ENCODE data around the gene FEM1A.
"Not testable (repeated sequence)": the region's sequence is repeated elsewhere in the genome, so short reads cannot be mapped to it uniquely, and the experiment has no call there.

FEM1A gene

DNA sequence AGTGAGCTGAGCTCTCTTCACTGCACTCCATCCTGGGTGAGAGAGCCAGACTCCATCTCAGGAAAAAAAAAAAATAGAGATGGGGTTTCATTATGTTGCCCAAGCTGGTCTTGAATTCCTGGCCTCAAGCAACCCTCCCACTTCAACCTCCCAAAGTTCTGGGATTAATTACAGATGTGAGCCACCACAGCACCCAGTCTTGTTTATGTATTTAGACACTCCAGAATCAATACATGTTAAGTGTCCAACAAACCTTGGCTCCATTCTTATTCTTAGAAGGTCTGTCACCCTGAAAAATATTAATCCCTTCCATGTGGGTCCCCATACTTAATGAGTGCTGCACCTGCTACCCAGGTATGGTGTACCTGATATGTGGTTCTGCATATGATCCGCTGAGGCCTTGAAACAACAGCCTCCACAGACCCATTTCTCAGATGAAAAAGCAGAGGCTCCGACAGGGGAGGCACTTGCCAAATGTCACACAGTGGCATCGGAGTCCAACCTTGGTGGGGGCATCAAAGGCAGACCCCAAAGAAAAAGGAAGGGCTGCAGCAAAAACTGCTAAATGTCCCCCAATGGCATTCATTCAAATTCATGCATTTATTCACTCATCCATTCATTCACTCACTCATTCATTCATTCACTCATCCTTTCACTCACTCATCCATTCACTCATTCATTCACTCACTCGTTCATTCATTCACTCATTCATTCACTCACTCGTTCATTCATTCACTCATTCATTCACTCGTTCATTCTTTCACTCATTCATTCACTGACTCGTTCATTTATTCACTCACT is 23.3 kb downstream of the FEM1A start:
- DNase-seq (ENCODE audit: low spot score) = no peak

- peak; percentile 98 for DNase-seq (ENCODE audit: low spot score)
These were observed 24.1 kb downstream of the FEM1A start for GRCh38 chr19:4815426-4816201.

DNA sequence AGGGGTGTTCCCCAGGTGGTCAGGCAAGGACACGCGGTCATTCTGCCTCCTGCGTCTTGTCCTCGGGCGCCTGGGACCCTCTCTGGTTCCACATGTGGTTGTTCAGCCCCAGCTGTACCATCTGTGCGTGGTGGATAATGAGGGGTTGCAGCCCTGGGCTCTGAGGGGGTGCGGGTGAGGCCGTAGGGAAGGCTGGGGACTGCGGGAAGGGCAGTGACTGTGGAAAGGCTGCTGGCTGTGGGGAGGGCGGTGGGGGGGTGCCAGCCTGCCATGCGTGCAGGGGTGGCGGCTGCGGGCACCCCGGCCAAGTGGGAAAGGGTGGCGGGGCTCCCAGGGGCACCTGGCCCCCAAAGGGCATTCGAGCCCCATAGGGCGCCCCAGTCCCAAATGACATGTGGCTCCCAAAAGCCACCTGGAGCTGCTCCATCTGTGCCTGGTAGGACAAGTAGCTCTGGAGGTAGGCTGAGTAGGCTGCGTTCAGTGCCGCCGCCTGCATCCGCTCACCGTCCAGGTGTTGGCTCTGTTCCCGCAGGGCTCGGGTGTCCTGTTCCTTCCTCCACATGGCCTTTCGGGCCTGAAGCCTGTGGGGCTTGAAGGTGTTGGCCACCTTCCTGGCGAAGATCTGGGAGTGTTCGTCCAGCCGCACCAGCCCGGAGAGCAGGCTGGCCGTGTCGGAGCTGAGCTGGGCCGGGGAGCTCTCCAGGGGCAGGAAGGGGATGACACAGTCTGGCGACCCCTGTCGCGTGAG is 24.8 kb downstream of the FEM1A start:
- no peak for DNase-seq (ENCODE audit: low spot score)

- no peak for DNase-seq (ENCODE audit: low spot score)
These were observed 25.4 kb downstream of the FEM1A start for GRCh38 chr19:4816950-4817278.

GRCh38 chr19:4817467-4818277 is 26.1 kb downstream of the FEM1A start:
- DNase-seq (ENCODE audit: low spot score) = no peak

DNA sequence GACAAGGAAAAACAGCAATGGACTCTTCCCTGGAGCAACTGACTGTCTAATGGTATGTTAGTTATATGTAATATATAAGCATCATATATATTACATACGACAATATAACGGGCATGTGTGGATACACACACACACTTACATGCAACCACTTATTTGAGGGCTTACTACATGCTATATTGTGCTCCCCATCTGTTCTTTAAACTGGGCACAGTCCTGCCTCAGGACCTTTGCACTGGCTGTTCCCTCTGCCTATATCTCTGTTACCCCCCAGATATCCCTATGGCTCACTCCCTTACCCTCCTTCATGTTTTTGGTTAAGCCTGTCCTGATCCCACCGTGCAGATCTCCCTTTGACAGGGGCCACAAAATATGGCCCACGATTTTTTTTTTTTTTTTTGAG is 29.7 kb downstream of the FEM1A start:
- no peak for DNase-seq (ENCODE audit: low spot score)

- DNase-seq (ENCODE audit: low spot score) = not testable (repeated sequence)
These were observed 30.8 kb downstream of the FEM1A start for GRCh38 chr19:4822354-4822753.

GRCh38 chr19:4823577-4823976 is 32.0 kb downstream of the FEM1A start:
- DNase-seq (ENCODE audit: low spot score) = no peak

DNA sequence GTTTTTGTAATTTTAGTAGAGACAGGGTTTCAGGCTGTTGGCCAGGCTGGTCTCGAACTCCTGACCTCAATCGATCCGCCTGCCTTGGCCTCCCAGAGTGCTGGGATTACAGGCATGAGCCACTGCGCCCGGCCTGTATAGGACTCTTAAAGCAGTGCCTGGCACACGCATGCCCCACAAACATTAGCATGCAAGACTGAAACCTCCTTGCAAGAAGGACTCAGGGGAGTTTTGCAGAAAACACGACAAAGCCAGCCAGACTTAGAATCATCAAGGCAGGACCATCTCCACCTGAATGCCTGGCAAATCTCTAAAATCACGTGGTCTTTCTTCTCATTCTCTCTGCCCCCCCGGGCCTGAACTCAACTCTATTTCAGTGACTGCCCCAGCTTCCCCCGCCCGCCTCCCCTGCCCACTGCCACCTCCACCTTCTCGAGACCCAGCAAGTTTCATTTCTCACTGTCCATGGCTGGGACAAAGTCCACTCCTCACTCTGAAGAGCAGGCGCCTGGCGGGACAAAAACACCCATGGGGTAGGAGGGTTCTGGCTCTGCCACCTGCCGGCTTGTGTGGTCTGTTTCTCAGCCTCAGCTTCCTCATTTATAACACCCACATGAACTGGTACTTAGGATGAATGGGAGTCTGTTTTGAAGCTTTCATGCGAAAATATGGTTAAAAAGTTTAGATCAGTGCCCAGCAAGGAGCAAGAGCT is 37.6 kb downstream of the FEM1A start:
- no peak for DNase-seq (ENCODE audit: low spot score)

DNA sequence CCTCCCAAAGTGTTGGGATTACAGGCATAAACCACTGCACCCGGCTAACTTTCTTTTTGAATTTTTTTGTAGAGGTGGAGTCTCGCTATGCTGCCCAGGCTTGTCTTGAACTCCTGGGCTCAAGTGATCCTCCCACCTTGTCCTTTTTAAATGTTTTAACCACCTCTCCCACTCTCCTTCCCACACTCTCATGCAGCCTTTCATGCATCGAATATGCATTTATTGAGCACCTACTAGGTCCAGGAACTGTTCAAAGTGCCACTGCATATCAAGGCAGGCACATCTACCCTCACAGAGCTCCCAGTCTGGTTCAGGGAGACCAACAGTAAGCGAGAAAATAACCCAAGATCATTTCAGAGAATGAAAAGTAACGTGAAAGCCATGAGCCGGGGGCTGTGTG is 38.8 kb downstream of the FEM1A start:
- no peak for DNase-seq (ENCODE audit: low spot score)

GRCh38 chr19:4830768-4831265 is 39.3 kb downstream of the FEM1A start:
- no peak for DNase-seq (ENCODE audit: low spot score)

- DNase-seq (ENCODE audit: low spot score) = peak; percentile 59
These were observed 39.9 kb downstream of the FEM1A start, which contains the start of gene TICAM1 for GRCh38 chr19:4831304-4831978. TICAM1 (minus strand) TSS chr19:4831712; CDS start chr19:4818377, 13,335 bp downstream.

DNA sequence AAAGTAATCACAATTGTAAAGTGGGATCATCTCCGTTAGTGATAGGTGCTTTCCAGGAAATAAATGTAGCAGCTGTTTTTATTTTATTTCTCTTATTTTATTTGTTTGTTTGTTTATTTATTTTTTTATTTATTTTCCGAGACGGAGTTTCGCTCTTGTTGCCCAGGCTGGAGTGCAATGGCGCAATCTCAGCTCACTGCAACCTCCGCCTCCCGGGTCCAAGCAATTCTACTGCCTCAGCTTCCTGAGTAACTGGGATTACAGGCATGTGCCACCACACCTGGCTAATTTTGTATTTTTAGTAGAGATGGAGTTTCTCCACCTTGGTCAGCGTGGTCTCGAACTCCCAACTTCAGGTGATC is 40.4 kb downstream of the FEM1A start:
- DNase-seq (ENCODE audit: low spot score) = not testable (repeated sequence)

DNA sequence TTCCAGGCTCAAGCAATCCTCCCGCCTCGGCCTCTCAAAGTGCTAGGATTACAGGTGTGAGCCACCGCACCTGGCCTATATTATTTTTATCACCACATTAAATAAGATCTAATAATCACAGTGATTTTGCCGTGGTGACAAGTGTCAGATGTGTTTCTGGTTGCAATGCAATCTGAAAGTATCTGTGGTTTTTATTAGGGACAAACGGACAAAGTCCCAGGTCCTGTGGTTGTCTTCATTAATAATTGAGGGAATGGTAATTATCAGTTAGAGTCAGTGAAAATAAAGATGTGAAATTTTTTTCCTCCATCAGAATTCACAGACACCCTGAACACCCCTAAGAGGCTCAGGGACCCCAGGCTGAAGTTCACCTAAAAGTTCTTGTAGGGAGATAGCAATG is 41.2 kb downstream of the FEM1A start:
- no peak for DNase-seq (ENCODE audit: low spot score)

DNA sequence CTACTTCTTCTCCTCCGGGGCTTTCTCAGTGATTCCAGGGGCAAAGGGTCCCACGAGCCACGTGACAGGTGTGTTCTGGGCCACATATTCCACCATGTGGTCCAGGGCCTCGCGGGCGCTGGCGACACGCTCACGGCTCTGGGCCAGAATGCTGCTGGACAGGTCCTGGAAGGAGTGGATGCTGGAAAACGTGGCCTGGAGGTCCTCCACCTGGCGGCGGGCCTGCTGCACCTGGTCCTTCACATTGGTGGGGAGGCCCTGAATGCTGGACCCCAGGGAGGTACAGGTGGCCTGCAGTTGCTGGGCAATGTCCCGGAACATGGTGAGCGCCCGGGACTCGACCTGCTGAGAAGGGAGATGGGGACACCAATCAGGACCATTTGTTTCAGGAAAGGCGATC is 47.7 kb downstream of the FEM1A start:
- no peak for DNase-seq (ENCODE audit: low spot score)

- no peak for DNase-seq (ENCODE audit: low spot score)
These were observed 52.1 kb downstream of the FEM1A start for GRCh38 chr19:4843647-4843965.

DNA sequence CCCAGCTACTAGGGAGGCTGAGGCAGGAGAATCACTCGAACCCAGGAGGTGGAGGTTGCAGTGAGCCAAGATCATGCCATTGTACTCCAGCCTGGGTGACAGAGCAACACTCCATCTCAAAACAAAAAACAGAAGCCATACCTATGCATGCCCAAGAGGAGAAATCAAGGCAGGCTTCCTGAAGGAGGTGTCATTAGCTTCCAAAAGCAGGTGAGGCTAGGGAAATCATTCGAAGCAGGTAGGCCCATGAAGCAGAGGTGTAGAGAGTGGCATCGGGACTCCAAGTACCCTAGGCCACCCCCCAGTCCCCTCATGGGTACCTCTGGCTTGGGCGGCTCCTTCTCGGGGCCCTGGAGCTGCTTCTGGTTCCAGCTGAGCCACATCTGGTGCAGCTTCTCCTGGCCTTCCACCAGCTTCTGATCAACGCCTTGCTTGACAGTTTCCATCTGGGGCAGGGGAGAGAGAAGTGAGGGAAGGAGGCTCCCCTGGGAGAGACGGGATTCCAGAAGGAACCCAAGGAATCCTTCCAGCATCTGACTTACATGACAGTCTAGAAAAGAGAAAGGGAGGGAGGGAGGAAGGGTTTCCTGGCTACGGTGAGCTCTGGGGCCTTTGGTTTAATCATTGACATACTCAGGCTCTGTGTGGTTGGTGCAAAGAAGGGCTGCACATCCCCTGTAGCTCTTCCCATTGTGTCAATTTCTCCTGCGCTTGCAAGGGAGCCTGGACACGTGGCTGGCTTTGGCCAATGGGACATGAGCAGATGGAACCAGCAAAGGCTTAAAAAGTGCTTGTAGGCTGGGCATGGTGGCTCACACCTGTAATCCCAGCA is 53.0 kb downstream of the FEM1A start:
- no peak for DNase-seq (ENCODE audit: low spot score)

- not testable (repeated sequence) for DNase-seq (ENCODE audit: low spot score)
These were observed 54.4 kb downstream of the FEM1A start for GRCh38 chr19:4845975-4846374.

- DNase-seq (ENCODE audit: low spot score) = no peak
These were observed 55.8 kb downstream of the FEM1A start for GRCh38 chr19:4847190-4847973.
